ENCODE data around the gene GSTO2. TPM values are rescaled to one million over a fixed set of nuclear protein-coding genes. Genes with fewer than 3 reads are reported as not detected.
A peak's percentile ranks its signal among the peaks of the same experiment; 100 is the strongest.

Gene GSTO2
- total RNA-seq, 1 donor from 2014 or later, result 24.0 TPM

GRCh38 chr10:104268405-104268712, 625 bp upstream of the GSTO2 start:
- DNase-seq (ENCODE audit: low read depth), result no peak
- TF ChIP-seq, protein P1, sequence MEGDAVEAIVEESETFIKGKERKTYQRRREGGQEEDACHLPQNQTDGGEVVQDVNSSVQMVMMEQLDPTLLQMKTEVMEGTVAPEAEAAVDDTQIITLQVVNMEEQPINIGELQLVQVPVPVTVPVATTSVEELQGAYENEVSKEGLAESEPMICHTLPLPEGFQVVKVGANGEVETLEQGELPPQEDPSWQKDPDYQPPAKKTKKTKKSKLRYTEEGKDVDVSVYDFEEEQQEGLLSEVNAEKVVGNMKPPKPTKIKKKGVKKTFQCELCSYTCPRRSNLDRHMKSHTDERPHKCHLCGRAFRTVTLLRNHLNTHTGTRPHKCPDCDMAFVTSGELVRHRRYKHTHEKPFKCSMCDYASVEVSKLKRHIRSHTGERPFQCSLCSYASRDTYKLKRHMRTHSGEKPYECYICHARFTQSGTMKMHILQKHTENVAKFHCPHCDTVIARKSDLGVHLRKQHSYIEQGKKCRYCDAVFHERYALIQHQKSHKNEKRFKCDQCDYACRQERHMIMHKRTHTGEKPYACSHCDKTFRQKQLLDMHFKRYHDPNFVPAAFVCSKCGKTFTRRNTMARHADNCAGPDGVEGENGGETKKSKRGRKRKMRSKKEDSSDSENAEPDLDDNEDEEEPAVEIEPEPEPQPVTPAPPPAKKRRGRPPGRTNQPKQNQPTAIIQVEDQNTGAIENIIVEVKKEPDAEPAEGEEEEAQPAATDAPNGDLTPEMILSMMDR (IDR thresholded peaks at IDR 0.05; ENCODE audit: insufficient read depth, low read length, poor library complexity, severe bottlenecking), result no peak
- Histone ChIP-seq H3K4me3 (ENCODE audit: low read depth, low read length) (peak overlapping the region; percentile 58), H3K27me3 (ENCODE audit: control insufficient read depth, insufficient read depth, low read length) (no peaks in the 10 kb centered on the region), H3K36me3 (ENCODE audit: control insufficient read depth, insufficient read depth, low read length) (no peaks in the 10 kb centered on the region)

DNA sequence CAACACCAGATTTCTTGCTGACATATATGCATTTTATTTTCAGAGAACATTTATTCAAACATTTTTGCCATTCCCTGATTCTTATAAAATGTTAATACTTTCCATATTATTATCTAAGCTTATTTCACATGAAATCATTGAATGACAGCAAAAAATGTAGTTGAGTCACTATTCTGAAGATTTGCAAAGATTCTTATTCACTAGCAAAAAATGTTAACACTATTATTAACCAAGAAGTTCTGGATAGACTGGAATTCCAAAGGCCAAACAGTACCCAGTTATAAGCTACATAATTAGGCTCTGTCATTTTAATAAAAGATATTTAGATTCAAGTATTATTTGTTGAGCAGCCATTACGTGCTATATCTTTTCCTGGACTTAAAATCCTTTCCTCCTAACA, 4.3 kb downstream of the GSTO2 start:
- Histone ChIP-seq H3K4me3 (ENCODE audit: low read depth, low read length) (no peak overlapping the region), H3K36me3 (ENCODE audit: control insufficient read depth, insufficient read depth, low read length) (no peaks in the 10 kb centered on the region)
- DNase-seq (ENCODE audit: low read depth), result no peak

DNA sequence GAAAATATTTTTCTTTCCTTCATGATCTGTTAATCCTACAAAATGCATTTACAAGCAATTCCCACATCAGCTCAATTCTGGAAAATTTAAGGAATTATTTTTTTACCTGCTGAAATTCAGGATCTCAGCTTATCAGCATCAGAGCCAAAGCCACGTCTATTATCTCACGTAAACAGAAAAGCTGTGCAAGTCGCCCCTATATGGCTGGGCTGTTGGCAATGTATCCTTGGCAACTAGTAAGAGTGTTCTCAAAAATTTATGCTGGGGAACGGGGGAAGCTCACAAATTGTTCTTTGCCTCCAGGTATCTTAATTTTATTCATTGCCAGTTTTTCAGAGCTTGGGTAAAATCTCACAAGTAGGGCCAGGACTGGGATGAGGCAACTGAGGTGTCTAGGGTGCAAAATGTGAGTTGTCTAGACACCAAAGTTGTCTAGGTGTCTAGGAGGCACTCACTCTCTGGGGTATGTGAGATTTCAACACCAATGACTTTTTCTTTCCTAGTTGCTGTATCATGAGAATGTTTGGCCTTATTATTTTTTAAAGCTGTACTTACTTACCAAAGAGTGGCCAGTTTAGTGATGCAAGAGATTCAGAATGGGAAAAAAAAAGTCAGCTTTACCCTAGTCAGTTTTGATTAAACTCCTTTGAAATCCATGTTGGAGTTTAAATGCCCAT, 5.1 kb downstream of the GSTO2 start:
- Histone ChIP-seq H3K27me3 (ENCODE audit: control insufficient read depth, insufficient read depth, low read length) (no peaks in the 10 kb centered on the region), H3K36me3 (ENCODE audit: control insufficient read depth, insufficient read depth, low read length) (no peaks in the 10 kb centered on the region), H3K4me3 (ENCODE audit: low read depth, low read length) (no peak overlapping the region)
- TF ChIP-seq, protein P1 (IDR thresholded peaks at IDR 0.05; ENCODE audit: insufficient read depth, low read length, poor library complexity, severe bottlenecking), result no peak
- DNase-seq (ENCODE audit: low read depth), result no peak

More for the DNA sequence above, 4.3 kb downstream of the GSTO2 start:
- no peaks in the 10 kb centered on the region for H3K27me3 ChIP-seq (ENCODE audit: control insufficient read depth, insufficient read depth, low read length)
- TF ChIP-seq, protein P1 (IDR thresholded peaks at IDR 0.05; ENCODE audit: insufficient read depth, low read length, poor library complexity, severe bottlenecking), result no peak

GRCh38 chr10:104274762-104275721, 6.1 kb downstream of the GSTO2 start:
- TF ChIP-seq, protein P1 (IDR thresholded peaks at IDR 0.05; ENCODE audit: insufficient read depth, low read length, poor library complexity, severe bottlenecking), result peak; percentile 95
- DNase-seq (ENCODE audit: low read depth), result no peak
- Histone ChIP-seq H3K4me3 (ENCODE audit: low read depth, low read length) (peak overlapping the region; percentile 46), H3K27me3 (ENCODE audit: control insufficient read depth, insufficient read depth, low read length) (no peaks in the 10 kb centered on the region), H3K36me3 (ENCODE audit: control insufficient read depth, insufficient read depth, low read length) (no peaks in the 10 kb centered on the region)

DNA sequence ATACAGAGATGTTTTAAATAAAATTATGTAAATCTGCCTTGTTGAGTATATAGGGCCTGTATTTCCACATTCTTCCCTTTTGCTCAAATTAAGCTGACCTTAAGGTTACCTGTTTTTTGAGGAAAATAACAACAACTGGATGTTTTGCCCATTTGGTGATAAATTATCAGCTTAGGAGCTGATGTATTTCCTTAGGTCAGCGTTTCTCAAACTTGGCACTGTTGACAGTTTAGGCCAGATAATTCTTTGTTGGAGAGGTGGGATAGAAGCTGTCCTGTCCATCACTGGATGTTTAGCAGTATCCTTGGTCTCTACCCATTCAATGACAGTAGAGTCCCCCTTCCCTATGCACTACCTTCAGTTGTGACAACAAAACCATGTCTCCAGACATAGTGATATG, 7.2 kb downstream of the GSTO2 start:
- Histone ChIP-seq H3K36me3 (ENCODE audit: control insufficient read depth, insufficient read depth, low read length) (no peaks in the 10 kb centered on the region), H3K27me3 (ENCODE audit: control insufficient read depth, insufficient read depth, low read length) (no peaks in the 10 kb centered on the region), H3K4me3 (ENCODE audit: low read depth, low read length) (no peak overlapping the region)
- no peak for DNase-seq (ENCODE audit: low read depth)
- TF ChIP-seq, protein P1 (IDR thresholded peaks at IDR 0.05; ENCODE audit: insufficient read depth, low read length, poor library complexity, severe bottlenecking), result no peak
